ENCODE data around the gene LY6G5C. TPM values are rescaled to one million over a fixed set of nuclear protein-coding genes. Genes with fewer than 3 reads are reported as not detected.
A peak's percentile ranks its signal among the peaks of the same experiment; 100 is the strongest.

LY6G5C gene
- total and polyA plus RNA-seq, 2 of the 13 experiments (the other 11 are each of a cell fraction or from before 2014, with no cell fraction given), result 0.33 to 0.55 TPM

GRCh38 chr6:31654574-31655348, 26.1 kb downstream of the LY6G5C start (continued):
- TF ChIP-seq KIAA2018 (CRISPR knock-in tag; IDR thresholded peaks at IDR 0.05; ENCODE audit: borderline replicate concordance) (no peak), ZNF484 (CRISPR knock-in tag; IDR thresholded peaks at IDR 0.05; ENCODE audit: borderline replicate concordance, low read depth) (no peak), HNF4G (IDR thresholded peaks at IDR 0.05; ENCODE audit: borderline replicate concordance, low read depth, low read length) (0 out of 2 replicates have a peak, but pooled peaks have one; percentile 25), HNF4G (CRISPR knock-in tag; IDR thresholded peaks at IDR 0.05; ENCODE audit: borderline replicate concordance, low read depth) (no peak), ZNF329 (CRISPR knock-in tag; IDR thresholded peaks at IDR 0.05; ENCODE audit: low read depth) (no peak), ZNF24 (IDR thresholded peaks at IDR 0.05) (no peak), ZBTB3 (CRISPR knock-in tag; IDR thresholded peaks at IDR 0.05; ENCODE audit: borderline replicate concordance, low read depth) (no peak), MAF1 (CRISPR knock-in tag; IDR thresholded peaks at IDR 0.05; ENCODE audit: borderline replicate concordance) (no peak), ZNF850 (CRISPR knock-in tag; conservative IDR thresholded peaks at IDR 0.05) (0 out of 2 replicates have a peak, but pooled peaks have one; percentile 15)
- TF ChIP-seq, protein P1, sequence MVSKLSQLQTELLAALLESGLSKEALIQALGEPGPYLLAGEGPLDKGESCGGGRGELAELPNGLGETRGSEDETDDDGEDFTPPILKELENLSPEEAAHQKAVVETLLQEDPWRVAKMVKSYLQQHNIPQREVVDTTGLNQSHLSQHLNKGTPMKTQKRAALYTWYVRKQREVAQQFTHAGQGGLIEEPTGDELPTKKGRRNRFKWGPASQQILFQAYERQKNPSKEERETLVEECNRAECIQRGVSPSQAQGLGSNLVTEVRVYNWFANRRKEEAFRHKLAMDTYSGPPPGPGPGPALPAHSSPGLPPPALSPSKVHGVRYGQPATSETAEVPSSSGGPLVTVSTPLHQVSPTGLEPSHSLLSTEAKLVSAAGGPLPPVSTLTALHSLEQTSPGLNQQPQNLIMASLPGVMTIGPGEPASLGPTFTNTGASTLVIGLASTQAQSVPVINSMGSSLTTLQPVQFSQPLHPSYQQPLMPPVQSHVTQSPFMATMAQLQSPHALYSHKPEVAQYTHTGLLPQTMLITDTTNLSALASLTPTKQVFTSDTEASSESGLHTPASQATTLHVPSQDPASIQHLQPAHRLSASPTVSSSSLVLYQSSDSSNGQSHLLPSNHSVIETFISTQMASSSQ (IDR thresholded peaks at IDR 0.05; ENCODE audit: low read depth), result no peak
- TF ChIP-seq, protein P1 (CRISPR knock-in tag; IDR thresholded peaks at IDR 0.05; ENCODE audit: borderline replicate concordance), result no peak
- TF ChIP-seq, protein P2, sequence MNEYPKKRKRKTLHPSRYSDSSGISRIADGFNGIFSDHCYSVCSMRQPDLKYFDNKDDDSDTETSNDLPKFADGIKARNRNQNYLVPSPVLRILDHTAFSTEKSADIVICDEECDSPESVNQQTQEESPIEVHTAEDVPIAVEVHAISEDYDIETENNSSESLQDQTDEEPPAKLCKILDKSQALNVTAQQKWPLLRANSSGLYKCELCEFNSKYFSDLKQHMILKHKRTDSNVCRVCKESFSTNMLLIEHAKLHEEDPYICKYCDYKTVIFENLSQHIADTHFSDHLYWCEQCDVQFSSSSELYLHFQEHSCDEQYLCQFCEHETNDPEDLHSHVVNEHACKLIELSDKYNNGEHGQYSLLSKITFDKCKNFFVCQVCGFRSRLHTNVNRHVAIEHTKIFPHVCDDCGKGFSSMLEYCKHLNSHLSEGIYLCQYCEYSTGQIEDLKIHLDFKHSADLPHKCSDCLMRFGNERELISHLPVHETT (CRISPR knock-in tag; conservative IDR thresholded peaks at IDR 0.05), result no peak
- TF ChIP-seq, protein P3, sequence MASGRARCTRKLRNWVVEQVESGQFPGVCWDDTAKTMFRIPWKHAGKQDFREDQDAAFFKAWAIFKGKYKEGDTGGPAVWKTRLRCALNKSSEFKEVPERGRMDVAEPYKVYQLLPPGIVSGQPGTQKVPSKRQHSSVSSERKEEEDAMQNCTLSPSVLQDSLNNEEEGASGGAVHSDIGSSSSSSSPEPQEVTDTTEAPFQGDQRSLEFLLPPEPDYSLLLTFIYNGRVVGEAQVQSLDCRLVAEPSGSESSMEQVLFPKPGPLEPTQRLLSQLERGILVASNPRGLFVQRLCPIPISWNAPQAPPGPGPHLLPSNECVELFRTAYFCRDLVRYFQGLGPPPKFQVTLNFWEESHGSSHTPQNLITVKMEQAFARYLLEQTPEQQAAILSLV (CRISPR knock-in tag; IDR thresholded peaks at IDR 0.05; ENCODE audit: borderline replicate concordance), result no peak
